RWPE1 (cell line): ENCODE measurements around the gene BMP2.

ENCODE experiments used
- CTCF ChIA-PET: fragments of 350-600 bp; sonication (Branson Sonifier 250); formaldehyde crosslinking; extraction: SDS; loops from one replicate; lab custom pipeline; 2021; lab: Yijun Ruan, JAX
- POLR2A ChIA-PET: fragments of 400-600 bp; formaldehyde crosslinking; extraction: SDS; loops from one replicate; lab custom pipeline; 2020; ENCODE audit warnings: antibody characterized with exemption; ENCODE audit not compliant: low non-redundant PET; lab: Yijun Ruan, JAX
- DNase-seq: peaks from one replicate; pipeline ENCODE4 v3.0.0; 2012; ENCODE audit warnings: low spot score
- H3K27ac ChIP-seq: fragments of 450-650 bp; 2 replicates; pipeline ENCODE4 v1.5.1; 2017
- TF ChIP-seq, protein P1 (sequence below): fragments of 450-650 bp; conservative IDR thresholded peaks from 2 replicates; pipeline ENCODE4 v1.5.1; 2017; ENCODE audit warnings: low read depth, mild to moderate bottlenecking

The BMP2 gene

DNA sequence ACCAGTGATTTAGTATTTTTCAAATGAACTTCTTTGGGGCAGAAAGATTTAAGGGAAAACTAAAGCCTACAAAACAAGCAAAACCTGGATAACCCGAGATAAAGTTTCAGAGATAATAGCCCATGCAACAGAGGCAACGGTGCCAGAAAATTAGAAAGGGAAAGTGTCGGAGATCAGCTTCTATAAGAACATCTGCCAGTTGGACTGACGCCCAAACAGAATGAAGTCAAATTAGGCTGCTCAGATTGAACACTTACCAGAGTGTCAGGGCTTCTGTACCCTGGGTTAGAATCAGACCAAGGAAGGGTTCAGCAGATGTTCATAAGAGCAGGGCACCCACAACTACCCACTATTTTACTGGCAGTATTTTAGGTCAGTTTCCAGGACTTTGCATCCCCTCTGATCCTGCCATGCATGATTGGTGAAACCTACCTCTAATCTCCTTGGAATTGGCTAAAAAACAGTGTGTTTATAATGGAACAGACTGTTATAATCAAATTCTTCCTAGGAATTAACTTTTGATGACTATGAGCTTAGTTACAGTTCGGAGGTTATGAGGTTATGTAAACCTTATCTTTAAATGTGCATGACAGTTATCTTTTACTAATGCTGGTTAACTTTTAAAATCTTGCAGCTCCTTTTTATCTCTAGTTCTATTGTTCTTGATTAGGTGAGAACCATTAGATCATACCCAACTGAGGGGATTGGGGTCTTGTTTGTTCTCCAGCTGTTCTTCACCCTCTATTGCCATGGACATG, 13.1 kb downstream of the BMP2 start:
- H3K27ac ChIP-seq = no peak overlapping the region
- TF ChIP-seq, protein P1, sequence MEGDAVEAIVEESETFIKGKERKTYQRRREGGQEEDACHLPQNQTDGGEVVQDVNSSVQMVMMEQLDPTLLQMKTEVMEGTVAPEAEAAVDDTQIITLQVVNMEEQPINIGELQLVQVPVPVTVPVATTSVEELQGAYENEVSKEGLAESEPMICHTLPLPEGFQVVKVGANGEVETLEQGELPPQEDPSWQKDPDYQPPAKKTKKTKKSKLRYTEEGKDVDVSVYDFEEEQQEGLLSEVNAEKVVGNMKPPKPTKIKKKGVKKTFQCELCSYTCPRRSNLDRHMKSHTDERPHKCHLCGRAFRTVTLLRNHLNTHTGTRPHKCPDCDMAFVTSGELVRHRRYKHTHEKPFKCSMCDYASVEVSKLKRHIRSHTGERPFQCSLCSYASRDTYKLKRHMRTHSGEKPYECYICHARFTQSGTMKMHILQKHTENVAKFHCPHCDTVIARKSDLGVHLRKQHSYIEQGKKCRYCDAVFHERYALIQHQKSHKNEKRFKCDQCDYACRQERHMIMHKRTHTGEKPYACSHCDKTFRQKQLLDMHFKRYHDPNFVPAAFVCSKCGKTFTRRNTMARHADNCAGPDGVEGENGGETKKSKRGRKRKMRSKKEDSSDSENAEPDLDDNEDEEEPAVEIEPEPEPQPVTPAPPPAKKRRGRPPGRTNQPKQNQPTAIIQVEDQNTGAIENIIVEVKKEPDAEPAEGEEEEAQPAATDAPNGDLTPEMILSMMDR = no peak
- no peak for DNase-seq
- POLR2A ChIA-PET = no interaction called here
- CTCF ChIA-PET = interaction anchor here (1.1 kb wide), 1 partner anchor 9 kb away, joined by 3 read pairs; no protein-coding TSS in a partner anchor

- CTCF ChIA-PET = interaction anchor here (0.6 kb wide), 1 partner anchor 1368 kb away, joined by 3 read pairs; no protein-coding TSS in a partner anchor
- DNase-seq = no peak
- POLR2A ChIA-PET = no interaction called here
- H3K27ac ChIP-seq = no peak overlapping the region
- TF ChIP-seq, protein P1 = no peak
These were observed 16.3 kb downstream of the BMP2 start for GRCh38 chr20:6783752-6784151.

- TF ChIP-seq, protein P1 = no peak
- no peak for DNase-seq
- ChIA-PET CTCF (interaction anchor here (0.6 kb wide), 2 partner anchors 147 to 1369 kb away, joined by 3 to 4 read pairs; no protein-coding TSS in a partner anchor), POLR2A (no interaction called here)
- no peak overlapping the region for H3K27ac ChIP-seq
These were observed 16.7 kb downstream of the BMP2 start for GRCh38 chr20:6784210-6784631.

DNA sequence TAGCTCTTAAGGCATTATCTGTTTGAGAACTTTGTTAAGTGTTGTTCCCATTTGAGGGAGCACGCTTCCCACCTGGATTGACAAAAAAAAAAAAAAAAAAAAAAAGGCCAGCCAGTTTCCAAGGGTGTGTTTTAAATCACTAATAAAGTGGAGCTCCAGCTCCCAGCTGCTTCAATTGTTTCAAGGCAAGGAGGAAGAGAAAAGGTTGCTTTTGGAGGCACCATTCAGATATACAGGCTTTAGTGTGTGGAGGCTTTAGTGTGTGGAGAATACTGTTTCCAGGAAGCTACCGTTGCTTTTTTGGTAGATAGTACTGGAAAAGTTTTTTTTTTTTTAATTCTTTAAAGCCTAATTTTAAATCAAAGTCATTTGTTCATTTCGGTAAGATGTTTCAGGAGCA, 17.3 kb downstream of the BMP2 start:
- no peak overlapping the region for H3K27ac ChIP-seq
- no peak for DNase-seq
- TF ChIP-seq, protein P1 = no peak
- POLR2A ChIA-PET = no interaction called here
- CTCF ChIA-PET = interaction anchor here (0.6 kb wide), 1 partner anchor 148 kb away, joined by 4 read pairs; no protein-coding TSS in a partner anchor

DNA sequence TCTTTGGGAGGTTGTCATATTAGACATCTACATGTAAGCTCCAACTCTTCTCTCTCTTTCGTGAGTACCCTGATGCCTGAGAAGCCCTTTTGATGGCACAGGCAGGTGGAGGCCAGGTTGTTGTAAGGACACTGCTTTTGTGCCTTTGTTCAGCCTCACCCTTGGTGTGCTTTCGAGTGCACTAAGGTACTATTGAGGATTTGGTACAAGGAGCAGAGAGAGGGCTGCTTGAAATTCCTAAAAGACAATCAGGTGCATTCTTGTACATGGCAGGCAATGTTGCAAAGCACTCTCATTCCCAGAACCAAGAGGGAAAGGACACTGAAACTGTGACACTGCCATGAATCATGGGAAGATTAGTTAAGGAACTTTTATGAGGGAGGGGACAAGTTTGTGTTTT, 19.1 kb downstream of the BMP2 start:
- ChIA-PET POLR2A (no interaction called here), CTCF (interaction anchor here (0.6 kb wide), 1 partner anchor 97 kb away, joined by 6 read pairs; no protein-coding TSS in a partner anchor)
- TF ChIP-seq, protein P1 = no peak
- H3K27ac ChIP-seq = no peak overlapping the region
- no peak for DNase-seq

DNA sequence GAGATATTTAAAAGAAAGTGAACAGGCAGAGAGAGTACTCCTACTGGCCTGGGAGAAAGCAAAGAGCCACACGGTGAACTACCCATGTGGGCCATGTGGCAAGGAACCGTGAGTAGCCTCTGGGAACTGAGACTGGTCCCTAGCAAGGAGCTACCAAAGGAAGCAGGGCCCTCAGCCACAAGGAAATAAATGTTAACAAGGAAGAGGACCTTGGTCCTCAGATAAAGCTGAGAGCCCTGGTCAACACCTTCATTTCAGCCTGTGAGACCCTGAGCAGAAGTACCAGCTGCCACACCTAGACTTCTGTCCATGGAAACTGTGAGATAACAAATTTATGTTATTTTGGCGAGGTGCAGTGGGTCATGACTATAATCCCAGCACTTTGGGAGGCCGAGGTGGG, 25.3 kb downstream of the BMP2 start:
- no peak overlapping the region for H3K27ac ChIP-seq
- DNase-seq = no peak
- TF ChIP-seq, protein P1 = no peak
- CTCF ChIA-PET = interaction anchor here (0.6 kb wide), 1 partner anchor 369 kb away, joined by 3 read pairs; no protein-coding TSS in a partner anchor
- POLR2A ChIA-PET = no interaction called here
